ENCODE measurements around the gene MZT1.
"Not testable (repeated sequence)": the region's sequence is repeated elsewhere in the genome, so short reads cannot be mapped to it uniquely, and the experiment has no call there.

The MZT1 gene, protein sequence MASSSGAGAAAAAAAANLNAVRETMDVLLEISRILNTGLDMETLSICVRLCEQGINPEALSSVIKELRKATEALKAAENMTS

DNA sequence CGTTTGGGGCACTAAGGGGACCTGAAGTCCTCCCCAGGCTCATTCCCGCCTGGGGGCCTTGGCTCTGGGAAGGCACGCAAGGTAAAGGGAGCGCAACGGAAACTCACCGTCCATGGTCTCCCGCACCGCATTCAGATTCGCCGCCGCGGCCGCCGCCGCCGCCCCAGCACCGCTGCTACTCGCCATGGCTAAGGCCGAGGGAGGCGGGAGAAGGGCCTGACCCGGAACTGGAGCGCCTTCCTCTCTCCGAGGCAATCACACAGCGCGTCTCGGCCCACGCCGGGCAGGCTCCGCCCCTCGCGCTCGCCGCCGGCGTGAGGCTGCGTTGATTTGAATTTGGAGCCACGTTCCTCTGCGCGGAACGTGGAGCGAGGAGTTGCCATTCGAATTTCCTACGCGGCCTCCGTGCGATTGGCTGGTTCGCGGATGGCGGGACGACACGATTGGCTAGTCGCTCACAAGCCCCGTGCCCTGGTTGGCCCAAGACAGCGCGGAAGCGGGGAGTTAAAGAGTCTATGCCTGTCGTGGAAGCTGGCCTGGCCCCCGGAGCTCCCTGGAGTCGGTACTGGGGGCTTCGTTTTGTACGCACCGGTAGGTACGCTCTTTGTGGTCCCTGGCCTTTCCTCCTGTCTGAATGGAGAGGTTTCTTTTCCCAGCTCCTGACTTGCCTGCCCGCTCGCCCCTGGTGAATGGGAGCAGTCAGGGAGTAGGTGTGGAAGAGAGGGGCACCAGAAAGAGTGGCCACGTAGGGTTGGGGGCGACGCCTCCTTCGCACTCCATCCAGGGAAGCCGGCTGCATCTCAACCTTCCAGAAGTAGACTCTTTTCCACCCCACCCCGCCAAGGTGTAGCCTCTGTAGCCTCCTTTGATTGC lies at the start of gene MZT1, which contains the start of gene BORA:
MZT1 (minus strand) TSS at position 213 of the 873 bp plus-strand sequence; CDS start at position 186, 27 bp downstream.
BORA (plus strand) TSS at position 507 of the 873 bp plus-strand sequence. CDS start 1,018 bp downstream, outside the sequence.
- DNase-seq: peak; percentile 89 to 95

DNA sequence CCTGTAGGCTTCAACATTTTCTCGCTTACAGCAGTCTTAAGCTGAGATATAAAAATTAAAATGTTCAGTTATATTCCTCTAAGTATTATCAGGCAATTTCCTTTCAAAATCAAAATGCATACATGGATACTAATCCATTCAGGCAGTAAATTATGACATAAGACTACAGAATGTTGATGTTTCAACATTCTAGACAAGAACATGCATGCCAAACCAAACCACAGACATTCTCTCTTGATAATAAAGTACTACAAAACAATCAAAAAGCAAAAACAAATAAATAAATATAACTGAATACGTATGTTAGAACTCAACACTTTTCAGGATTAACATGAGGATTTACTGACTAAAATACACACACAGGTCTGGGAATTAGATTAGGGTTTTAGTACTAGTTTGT lies 46.6 kb upstream of the MZT1 start:
- no peak for DNase-seq

DNA sequence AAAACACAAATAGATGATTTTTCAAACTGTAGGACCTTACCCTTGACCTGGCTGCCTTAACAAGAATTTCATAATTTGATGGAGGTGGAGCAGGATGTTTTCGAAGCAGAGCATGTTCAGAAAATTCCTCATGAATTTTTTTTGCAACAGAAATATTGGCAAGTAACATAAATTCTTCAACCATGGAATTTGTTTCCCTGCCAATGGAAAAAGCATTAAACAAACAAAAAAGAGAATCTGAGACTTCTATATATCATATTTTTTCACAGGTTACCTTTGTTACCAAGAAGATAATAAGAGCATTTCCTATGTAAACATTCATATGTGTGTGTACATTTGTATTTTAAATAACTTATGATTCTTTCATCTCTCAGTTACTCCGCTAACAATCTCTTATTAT lies 36.0 kb upstream of the MZT1 start:
- DNase-seq: no peak

DNA sequence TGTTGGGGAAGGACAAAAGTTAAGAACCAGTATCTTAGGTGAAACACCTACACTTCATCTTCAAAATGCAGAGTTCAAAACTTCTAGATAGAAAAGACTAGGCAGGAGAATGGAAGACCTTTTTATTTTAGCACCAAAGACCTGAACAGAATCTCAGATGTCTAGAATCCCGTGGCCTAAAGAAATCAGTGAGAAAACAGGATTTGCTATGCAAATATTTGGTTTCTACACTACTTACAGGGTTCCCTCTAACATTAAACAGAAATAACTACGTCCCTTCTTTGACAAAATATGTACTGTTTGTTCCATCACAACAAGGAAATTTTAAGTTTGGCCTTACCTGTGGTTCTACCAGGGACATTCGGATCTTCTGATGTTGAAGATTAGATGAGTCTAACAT lies 32.8 kb upstream of the MZT1 start:
- no peak for DNase-seq

DNA sequence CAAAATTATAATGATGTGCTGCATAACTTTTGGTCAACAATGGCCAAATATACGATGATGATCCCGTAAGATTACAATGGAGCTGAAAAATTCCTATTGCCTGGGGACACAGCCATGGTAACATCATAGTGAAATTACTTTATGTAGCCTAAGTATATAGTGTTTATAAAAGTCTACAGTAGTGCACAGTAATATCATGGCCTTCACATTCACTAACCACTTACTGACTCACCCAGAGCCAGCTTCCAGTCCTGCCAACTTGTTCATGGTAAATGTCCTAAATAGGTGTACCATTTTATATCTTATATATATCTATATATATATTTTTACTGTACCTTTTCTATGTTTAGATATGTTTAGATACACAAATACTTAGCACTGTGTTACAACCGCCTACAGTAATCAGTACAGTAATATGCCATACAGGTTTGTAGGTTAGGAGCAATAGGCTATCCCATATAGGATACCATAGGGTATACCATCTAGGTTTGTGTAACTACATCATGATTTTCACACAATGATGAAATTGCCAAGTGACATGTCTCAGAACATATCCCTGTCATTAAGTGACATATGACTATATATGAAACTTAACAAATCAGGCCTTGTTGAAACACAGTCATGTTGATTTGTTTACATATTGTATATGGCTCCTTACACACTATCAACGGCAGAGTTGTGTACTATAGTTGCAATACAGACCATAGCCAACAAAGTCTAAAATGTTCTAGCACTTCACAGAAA lies 30.5 kb upstream of the MZT1 start:
- no peak for DNase-seq

DNA sequence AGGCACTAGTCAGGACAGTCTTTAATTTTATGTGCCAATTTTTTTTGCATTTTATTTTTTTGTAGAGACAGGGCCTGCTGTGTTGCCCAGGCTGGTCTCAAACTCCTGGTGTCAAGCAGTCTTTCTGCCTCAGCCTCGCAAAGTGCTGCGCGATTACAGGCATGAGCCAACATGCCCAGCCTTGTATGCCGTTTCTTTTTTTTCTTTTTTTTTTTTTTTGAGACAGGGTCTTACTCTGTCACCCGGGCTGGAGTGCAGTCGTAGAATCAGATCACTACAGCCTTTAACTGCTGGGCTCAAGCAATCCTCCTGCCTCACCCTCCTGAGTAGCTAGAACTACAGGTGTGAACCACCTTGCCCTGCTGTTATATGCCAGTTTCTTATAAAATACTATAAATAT lies 26.7 kb upstream of the MZT1 start:
- DNase-seq: no peak

DNA sequence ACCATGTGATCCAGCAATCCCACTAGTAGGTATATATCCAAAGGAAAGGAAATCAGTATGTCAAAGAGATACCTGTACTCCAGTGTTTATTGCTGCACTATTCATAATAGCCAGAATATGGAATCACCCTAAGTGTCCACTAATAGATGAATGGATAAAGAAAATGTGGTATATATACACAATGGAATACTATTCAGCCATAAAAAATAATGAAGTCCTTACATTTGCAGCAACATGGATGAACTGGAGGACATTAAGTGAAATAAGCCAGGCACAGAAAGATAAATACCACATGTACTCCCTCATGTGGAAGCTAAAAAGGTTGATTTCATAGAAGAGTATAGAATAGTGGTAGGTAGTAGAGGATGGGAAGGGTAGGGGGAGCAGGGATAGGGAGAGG lies 23.8 kb upstream of the MZT1 start:
- DNase-seq: no peak

DNA sequence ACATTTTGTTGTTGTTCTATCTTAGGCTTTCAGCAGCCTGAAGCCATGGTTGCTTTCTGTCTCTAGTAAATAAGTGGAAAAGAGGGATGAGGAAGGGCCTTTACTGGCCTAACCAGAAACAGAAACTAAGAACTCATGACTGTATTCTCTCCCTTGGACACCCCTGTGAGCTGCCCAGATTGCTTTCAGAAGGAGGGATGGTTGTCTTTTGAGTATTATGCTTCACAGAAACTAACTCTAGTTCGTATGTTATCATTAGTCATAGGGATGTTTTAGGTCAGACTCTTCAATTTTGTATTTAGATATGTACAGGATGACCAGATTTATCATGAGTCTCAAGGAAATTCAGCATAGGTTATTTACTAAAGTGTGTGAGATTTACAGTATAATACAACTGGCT lies 17.8 kb upstream of the MZT1 start:
- DNase-seq: no peak

DNA sequence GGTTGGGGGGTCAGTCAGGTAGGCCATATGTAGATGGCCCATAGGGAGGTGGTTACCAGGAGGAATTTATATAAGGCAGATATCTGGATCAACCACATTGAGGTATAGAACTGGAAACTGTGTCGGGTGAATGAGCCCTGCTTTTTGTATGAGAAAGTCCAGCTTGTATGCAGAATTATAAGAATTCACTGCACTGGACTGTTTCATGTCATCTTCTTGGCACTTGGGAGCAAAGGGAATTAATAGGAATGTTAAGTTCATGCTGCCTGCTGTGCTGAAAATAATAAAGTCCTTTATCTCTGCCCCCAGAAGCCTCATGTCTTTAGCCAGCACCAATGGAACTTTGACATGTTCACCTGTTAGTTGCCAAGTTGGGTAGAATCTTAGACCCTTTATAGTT lies 12.6 kb upstream of the MZT1 start:
- no peak for DNase-seq

DNA sequence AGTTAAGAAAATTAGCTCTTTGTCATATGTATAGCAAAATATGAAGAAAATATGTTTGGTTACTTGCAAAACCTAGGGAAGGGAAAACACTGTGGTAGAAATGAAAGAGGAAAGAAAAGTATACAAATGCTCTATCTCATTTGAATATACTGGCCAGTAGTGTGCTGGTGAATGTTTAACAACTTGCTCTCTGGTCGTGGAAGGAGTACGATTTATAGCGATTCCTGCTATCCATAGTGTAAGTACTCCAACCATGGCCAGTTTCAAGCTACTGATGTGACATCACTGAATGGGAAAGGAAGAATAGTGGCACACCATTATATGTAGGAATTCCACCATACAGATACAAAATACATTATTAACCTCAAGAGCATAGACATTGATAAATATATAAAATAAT lies 9.6 kb upstream of the MZT1 start:
- no peak for DNase-seq

DNA sequence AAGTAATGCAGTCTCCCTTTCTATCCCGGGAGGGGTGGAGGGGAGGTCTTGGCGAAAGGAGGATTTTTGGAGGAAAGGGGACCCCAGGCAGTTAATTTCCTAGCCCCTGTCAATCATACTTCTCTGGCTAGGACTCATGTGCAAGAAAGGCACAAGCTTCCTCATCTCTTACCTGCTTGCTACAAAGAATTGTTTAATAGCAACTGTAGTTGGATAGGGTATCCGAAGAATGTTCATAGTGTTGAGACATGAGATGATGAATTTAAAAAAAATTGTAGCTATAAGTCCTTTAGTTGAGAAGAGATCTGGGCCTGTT lies 819 bp upstream of the MZT1 start:
- no peak for DNase-seq

DNA sequence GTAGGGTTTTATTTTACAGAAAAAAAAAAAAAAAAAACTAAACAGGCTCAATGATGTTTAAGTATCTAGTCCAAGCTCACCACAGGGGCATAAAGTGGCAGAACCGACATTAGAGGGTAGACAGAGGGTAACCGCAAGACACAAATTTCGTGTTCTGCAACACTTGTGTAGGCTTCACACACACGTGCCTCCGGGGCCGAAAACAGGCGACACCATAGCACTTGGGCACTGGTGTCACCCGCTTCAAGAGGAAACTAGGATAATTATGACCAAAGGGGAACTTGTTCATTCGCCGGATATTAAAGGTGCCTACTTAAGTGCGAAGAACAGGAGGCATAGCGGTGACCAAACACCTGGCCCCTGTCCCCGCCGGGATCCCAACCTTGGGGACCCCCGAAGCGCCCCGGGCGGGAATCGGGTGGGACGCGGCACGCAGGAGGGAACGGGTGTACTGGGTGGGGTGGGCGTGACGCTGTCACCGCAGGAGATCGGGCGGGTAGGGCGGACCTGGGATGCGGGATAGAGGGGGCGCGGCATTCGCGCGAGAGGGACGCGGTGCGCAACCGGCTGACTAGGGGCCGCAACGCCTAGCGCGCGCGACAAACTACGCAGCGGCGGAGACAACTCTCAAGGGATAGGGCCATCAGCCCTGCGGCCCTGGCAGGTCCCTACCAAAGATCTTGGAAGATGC lies 558 bp downstream of the MZT1 start:
- DNase-seq: peak; percentile 21 to 33

DNA sequence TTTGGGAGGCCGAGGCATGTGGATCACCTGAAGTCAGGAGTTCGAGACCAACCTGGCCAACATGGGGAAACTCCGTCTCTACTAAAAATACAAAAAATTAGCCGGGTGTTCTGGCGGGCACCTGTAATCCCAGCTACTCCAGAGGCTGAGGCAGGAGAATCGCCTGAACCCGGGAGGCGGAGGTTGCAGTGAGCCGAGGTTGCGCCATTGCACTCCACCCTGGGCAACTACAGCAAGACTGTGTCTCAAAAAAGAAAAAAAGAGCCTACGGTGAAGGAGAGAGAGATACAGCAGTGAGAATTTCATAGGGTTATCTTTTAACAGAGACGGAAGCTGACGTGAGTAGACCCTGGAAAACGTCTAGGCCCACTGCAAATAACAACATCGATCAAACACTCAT lies 1.2 kb downstream of the MZT1 start:
- DNase-seq: not testable (repeated sequence)

DNA sequence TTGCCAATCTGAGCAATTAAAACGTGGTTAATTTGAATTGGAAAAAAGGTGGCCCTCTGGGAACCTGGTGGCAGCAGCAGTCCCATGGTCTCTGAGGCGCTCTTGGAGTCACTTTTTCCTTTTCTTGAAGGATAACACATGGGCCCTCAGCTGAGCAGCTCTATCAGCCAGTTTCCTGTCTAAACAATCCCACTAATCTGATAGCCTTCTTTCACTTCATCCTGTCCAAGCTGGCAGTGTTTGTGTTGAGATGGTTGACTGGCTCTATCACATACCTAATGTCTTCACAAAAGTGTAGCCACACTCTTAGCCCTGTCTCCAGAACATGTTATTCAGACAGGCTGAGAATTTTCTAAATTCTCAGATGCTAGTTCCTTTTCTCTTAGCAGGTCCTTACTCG lies 10.7 kb downstream of the MZT1 start:
- DNase-seq: no peak

DNA sequence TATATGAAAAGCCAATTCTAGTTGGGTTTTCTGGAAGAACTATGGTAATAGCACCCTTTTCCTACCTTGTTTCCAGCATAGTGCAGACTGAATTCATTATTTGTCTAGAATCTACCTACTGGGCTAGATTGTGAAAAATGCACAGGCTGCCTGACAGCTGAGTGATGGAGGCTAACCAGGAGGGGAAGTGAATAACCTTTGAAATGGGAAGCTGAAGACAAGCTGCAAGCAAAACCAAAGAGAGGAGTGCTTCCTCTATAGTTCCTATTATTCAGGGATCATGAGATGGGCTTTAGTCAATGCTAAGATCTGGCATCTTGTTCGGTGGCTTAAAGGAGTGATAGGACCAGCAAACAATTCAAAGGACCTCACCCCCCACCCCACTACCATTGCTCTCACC lies 26.9 kb downstream of the MZT1 start:
- DNase-seq: no peak

DNA sequence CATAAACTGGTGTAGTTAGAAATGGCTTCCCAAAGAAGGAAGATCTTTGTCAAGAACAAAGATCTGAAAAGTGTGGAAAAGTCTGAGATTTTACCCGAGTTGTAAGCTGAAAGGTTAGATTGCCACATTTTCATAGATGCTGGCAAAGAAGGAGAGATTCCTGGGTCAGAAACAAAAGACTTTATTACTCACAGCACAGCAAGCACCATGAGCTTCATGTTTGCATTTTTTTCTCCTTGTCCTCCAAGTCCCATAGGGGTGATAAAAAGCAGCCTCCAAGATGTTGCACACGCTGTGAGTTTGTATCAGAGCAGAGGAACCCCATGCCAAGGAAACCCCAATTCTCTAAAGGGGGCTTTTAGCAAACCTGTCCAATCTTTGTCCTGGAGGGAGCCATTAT lies 29.3 kb downstream of the MZT1 start:
- no peak for DNase-seq

DNA sequence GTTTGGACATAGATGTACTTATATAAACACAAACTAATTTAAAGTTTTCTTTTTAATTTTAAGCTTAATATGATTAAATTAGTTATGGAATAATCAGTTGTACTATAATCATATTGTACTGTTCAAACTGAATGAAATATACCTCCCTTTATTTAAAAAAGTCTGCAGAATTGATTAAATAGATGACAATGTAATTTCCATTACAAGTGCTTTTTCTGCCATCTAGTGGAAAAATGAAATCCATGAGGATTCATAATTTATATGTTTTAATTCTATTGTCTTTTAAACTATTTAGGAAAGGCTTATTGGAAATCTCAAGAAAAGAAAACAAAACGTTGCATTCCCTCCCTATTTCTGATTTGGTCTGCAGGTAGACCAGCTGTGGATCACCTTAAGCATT lies 30.9 kb downstream of the MZT1 start:
- no peak for DNase-seq

DNA sequence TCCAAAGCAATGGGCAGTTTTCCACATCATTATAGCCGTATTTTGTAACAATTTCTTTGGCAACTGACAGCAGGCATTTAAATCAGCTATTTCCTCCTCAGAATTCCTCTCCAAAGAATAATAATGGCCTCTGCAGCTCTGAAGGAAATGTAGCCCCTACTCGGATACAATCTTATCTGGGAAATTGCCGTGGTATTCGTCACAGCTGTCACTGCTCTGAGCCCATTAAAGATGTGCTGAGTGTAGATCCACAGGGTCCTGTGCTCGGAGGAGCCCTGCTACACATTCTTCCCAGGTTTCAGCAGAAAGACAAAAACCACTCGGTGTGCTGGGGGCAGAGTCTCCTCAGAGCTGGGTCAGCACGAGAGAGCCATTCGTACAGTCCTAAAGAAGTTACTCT lies 33.1 kb downstream of the MZT1 start:
- DNase-seq: no peak

DNA sequence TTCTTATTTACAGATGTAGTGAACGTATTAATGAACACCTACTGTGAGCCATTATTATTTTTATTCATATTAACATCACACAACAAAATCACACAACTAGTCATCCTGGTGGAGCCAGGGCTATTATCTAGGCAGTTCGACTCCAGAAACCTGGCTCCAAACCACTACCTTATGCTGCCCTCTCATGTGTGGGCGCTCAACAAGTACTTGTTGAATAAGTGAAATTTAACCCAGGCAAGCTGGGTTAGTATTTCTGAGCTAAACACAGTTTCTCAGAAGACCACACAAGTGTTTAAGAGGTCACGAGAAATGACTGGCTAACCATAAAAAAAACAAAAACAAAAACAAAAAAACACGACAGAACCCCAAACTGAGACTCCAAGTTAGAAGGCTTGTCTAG lies 33.6 kb downstream of the MZT1 start:
- DNase-seq: no peak

DNA sequence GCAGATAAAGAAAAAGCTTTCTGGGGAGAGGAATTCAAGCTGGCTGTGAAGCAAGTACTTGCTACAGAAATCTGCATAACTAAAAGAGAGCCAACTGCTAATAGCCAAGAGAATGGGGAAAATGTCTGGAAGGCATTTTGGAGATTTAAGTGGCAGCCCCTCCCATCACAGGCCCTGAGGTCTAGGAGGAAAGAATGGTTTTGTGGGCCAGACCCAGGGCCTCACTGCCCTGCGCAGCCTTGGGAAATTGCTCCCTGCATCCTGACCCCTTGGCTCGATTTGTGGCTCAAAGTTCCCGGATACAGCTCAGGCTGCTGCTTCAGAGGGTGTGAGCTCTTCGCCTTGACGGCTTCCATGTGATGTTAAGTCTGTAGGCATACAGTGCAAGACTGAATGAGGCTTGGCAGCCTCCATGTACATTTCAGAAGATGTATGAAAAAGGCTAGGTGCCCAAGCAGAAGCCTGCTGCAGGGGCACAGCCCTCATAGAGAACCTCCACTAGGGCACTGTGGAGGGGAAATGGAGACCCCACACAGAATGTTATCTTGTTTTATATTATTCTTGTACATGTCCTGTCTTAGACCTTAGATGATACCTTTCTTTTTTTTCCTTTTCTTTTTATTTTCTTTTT lies 34.4 kb downstream of the MZT1 start:
- DNase-seq: no peak

DNA sequence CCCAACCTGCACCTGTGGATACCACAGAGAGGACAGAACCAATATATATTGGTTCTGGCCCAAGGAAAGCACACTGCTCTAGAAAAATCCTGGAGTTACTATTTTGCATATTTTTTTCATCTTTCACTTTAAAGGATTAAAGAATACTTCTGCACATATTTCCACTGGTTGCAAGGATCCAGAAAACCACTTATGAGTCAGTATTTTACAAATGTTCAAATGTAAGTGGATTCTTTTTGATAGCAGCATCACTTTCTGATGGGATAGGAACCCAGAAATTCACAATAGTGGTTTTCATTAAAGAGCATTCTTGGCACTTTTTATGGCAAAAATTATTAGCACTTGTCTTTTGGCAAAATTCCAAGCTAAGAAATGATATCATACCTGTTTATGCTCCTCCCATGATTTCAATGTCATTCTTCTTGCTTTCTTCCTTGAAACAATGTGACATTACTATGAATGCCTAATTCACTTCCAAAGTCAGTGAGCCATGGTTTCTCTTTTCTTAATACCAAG lies 38.2 kb downstream of the MZT1 start:
- no peak for DNase-seq

DNA sequence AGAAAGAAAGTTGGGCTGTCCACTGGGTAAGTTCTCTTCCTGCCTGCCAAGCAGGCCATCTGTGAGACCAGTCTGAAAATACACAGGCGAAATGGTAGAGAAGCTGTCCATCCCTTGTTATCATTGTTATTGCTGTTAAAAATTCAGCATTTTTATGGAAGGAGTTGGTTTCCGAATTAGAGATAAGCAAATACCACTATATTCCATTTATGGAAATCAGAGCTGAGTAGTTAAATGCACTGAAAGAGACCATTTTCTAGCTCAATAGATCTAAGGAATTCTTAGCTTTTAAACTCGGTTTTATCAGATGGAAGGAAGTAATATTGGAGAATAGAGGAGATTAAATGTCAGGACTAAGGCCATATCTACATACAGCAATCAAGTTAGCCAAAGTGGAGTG lies 40.7 kb downstream of the MZT1 start:
- no peak for DNase-seq

DNA sequence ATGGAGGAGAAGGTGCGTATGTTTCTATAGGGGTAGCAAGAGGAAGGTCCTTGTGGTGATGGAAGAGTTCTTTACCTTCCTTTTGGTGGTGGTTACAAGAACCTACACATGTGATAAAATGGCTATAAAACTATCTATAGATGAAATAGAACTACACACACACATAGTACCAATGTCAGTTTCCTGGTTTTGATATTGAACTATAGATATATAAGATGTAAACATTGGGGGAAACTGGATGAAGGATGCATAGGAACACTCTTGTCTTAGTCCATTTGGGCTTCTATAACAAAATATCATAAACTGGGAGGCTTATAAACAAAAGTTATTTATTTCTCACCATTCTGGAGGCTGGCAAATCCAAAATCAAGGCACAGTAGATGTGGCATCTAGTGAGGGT lies 47.1 kb downstream of the MZT1 start:
- no peak for DNase-seq

All from stimulated activated CD4-positive, alpha-beta T cell treated with anti-CD3 and anti-CD28 coated beads, Interleukin-4, amount 100 ng/mL, for 4 hours (primary cell).